Esophagus squamous epithelium (tissue), 4 donors: ENCODE data around the gene DYNLRB1.

Experiments used
- POLR2A ChIP-seq, 4 donors: fragments of 450-650 bp; IDR thresholded peaks; one replicate each; pipeline ENCODE4 v1.6.1; 2017; ENCODE audit warnings: antibody characterized with exemption in 4 of 4, mild to moderate bottlenecking in 4 of 4, moderate library complexity in 3 of 4
- TF ChIP-seq, protein P1 (sequence below), 6 experiments: fragments of 450-650 bp in 4 of 6; fragments of 200-600 bp in 2 of 6; sonication (generic) in 2 of 6; IDR thresholded peaks; one replicate each; pipeline ENCODE4 v1.5.1; 2016 to 2019; ENCODE audit warnings: antibody characterized with exemption in 6 of 6, mild to moderate bottlenecking in 4 of 6, moderate library complexity in 4 of 6

DNA sequence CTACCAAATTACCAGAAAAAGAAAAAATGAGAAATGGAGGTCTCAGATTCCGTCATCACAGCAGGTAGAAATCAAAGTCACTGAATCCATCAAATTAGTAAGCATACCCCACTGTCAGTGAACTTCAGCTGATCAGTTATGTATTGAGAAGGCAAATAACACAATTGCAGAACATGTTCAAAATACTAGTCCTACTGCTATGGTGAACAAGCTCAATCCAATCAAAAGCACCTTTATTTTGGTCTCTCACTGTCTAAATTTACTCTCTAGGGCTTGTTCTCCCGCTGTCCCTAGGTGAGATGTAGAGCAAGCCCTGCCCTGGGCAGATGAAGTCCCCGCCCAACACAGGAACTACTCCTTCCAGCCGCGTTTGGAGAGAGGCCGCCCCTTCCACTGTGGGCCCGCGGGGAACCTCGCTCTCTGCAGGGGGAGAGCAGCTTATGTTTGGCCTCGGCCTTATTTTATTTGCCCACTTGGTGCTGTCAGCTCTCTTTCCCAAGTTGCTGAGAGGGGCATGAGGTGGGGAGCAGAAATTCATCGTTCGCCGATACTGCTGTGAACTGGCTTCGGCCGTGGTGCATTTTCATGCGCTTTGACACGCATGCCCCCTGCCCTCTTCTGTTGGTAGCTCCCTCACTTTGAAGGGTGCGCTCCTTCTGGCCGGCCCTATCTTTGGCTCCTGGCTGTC, 28.0 kb downstream of the DYNLRB1 start:
- TF ChIP-seq POLR2A (IDR thresholded peaks at IDR 0.05) = no peak
- TF ChIP-seq, protein P1, sequence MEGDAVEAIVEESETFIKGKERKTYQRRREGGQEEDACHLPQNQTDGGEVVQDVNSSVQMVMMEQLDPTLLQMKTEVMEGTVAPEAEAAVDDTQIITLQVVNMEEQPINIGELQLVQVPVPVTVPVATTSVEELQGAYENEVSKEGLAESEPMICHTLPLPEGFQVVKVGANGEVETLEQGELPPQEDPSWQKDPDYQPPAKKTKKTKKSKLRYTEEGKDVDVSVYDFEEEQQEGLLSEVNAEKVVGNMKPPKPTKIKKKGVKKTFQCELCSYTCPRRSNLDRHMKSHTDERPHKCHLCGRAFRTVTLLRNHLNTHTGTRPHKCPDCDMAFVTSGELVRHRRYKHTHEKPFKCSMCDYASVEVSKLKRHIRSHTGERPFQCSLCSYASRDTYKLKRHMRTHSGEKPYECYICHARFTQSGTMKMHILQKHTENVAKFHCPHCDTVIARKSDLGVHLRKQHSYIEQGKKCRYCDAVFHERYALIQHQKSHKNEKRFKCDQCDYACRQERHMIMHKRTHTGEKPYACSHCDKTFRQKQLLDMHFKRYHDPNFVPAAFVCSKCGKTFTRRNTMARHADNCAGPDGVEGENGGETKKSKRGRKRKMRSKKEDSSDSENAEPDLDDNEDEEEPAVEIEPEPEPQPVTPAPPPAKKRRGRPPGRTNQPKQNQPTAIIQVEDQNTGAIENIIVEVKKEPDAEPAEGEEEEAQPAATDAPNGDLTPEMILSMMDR (IDR thresholded peaks at IDR 0.05) = no peak
